GM12892 (cell line): ENCODE results near the gene SDK1.

ENCODE experiments used
- POLR2A ChIP-seq: IDR thresholded peaks from 2 replicates; pipeline ENCODE4 v1.6.1; 2011; ENCODE audit warnings: low read depth, low read length, control low read depth
- POLR2AphosphoS5 ChIP-seq: IDR thresholded peaks from 2 replicates; pipeline ENCODE4 v1.6.1; 2011; ENCODE audit warnings: low read depth, low read length, control low read depth

GRCh38 chr7:3730276-3730675, 429.2 kb downstream of the SDK1 start:
- no peak for TF ChIP-seq POLR2A
- no peak for TF ChIP-seq POLR2AphosphoS5
